WTC11 (cell line): Measurements from ENCODE around the gene CTSE. TPM values are rescaled to one million over a fixed set of nuclear protein-coding genes. Genes with fewer than 3 reads are reported as not detected.

Experiments used
- ATAC-seq: fragments of 200-7000 bp; cut with Tn5 transposase; 2 replicates; pipeline ENCODE4 v1.10.0; 2021; ENCODE audit warnings: mild to moderate bottlenecking, moderate library complexity
- CTCF ChIA-PET: fragments of 300-600 bp; sonication (Branson Sonifier 250); formaldehyde crosslinking; loops from one replicate; lab custom pipeline; 2021; ENCODE audit warnings: antibody characterized with exemption; lab: Charles Lee
- POLR2A ChIA-PET: fragments of 350-600 bp; sonication (Branson Sonifier 250); formaldehyde crosslinking; loops from one replicate; lab custom pipeline; 2021; ENCODE audit warnings: antibody characterized with exemption; lab: Charles Lee
- DNase-seq: peaks from one replicate; pipeline ENCODE4 v3.0.0; 2021; ENCODE audit warnings: low spot score
- H3K27ac Mint-ChIP-seq: 2 replicates; pipeline ENCODE4 v1.8.0; 2021; ENCODE audit warnings: mixed read lengths
- H3K27me3 Mint-ChIP-seq: 2 replicates; pipeline ENCODE4 v1.8.0; 2021; ENCODE audit warnings: low read depth, mild to moderate bottlenecking, moderate library complexity, mixed read lengths
- H3K36me3 Mint-ChIP-seq: 2 replicates; pipeline ENCODE4 v1.8.0; 2021; ENCODE audit warnings: mixed read lengths
- H3K4me1 Mint-ChIP-seq: 2 replicates; pipeline ENCODE4 v1.8.0; 2022; ENCODE audit warnings: mixed read lengths
- H3K4me3 Mint-ChIP-seq: 2 replicates; pipeline ENCODE4 v1.8.0; 2021; ENCODE audit warnings: mild to moderate bottlenecking, moderate library complexity, mixed read lengths
- H3K9me3 Mint-ChIP-seq: 2 replicates; pipeline ENCODE4 v1.8.0; 2021; ENCODE audit warnings: mixed read lengths
- ATF1 ChIP-seq: sonication (generic); formaldehyde crosslinking; IDR thresholded peaks from 2 replicates; pipeline ENCODE4 v1.8.1; 2023; ENCODE audit warnings: mild to moderate bottlenecking, moderate library complexity, missing genetic modification reagents
- CBFB ChIP-seq: sonication (generic); formaldehyde crosslinking; IDR thresholded peaks from 2 replicates; pipeline ENCODE4 v1.8.1; 2022; ENCODE audit warnings: mild to moderate bottlenecking, low read depth, missing genetic modification reagents
- CREM ChIP-seq: sonication (generic); formaldehyde crosslinking; IDR thresholded peaks from 2 replicates; pipeline ENCODE4 v1.8.1; 2022; ENCODE audit warnings: mild to moderate bottlenecking, missing genetic modification reagents, moderate library complexity
- ELF4 ChIP-seq: sonication (generic); formaldehyde crosslinking; IDR thresholded peaks from 2 replicates; pipeline ENCODE4 v1.8.1; 2022; ENCODE audit warnings: low read depth, mild to moderate bottlenecking, moderate library complexity, missing genetic modification reagents
- ESRRA ChIP-seq: sonication (generic); formaldehyde crosslinking; IDR thresholded peaks from 2 replicates; pipeline ENCODE4 v1.8.1; 2022; ENCODE audit warnings: mild to moderate bottlenecking, missing genetic modification reagents, borderline replicate concordance
- FOXP1 ChIP-seq: sonication (generic); formaldehyde crosslinking; IDR thresholded peaks from 2 replicates; pipeline ENCODE4 v1.8.0; 2022; ENCODE audit warnings: missing genetic modification reagents, mild to moderate bottlenecking, moderate library complexity, borderline replicate concordance
- GABPB1 ChIP-seq: sonication (generic); formaldehyde crosslinking; IDR thresholded peaks from 2 replicates; pipeline ENCODE4 v1.8.1; 2023; ENCODE audit warnings: mild to moderate bottlenecking, missing genetic modification reagents
- MYBL2 ChIP-seq: sonication (generic); formaldehyde crosslinking; IDR thresholded peaks from 2 replicates; pipeline ENCODE4 v1.8.1; 2023; ENCODE audit warnings: mild to moderate bottlenecking, moderate library complexity, missing genetic modification reagents
- NR3C1 ChIP-seq: sonication (generic); formaldehyde crosslinking; conservative IDR thresholded peaks from 2 replicates; pipeline ENCODE4 v1.8.1; 2023; ENCODE audit warnings: low read depth, mild to moderate bottlenecking, missing genetic modification reagents
- SOX15 ChIP-seq: fragments of 250-450 bp; sonication (Bioruptor Pico); IDR thresholded peaks from 2 replicates; pipeline ENCODE4 v1.9.0; 2021; ENCODE audit warnings: mild to moderate bottlenecking
- ZBTB21 ChIP-seq: sonication (generic); formaldehyde crosslinking; IDR thresholded peaks from 2 replicates; pipeline ENCODE4 v1.8.1; 2023; ENCODE audit warnings: mild to moderate bottlenecking, missing genetic modification reagents, borderline replicate concordance
- ZNF121 ChIP-seq: sonication (generic); formaldehyde crosslinking; IDR thresholded peaks from 2 replicates; pipeline ENCODE4 v1.8.0; 2023; ENCODE audit warnings: missing genetic modification reagents
- ZNF138 ChIP-seq: sonication (generic); formaldehyde crosslinking; conservative IDR thresholded peaks from 2 replicates; pipeline ENCODE4 v1.8.1; 2022; ENCODE audit warnings: mild to moderate bottlenecking, moderate library complexity, missing genetic modification reagents
- ZNF263 ChIP-seq: sonication (generic); formaldehyde crosslinking; IDR thresholded peaks from 2 replicates; pipeline ENCODE4 v1.8.1; 2022; ENCODE audit warnings: low read depth, mild to moderate bottlenecking, moderate library complexity, missing genetic modification reagents
- ZNF416 ChIP-seq: fragments of 250-450 bp; sonication (Bioruptor Pico); IDR thresholded peaks from 2 replicates; pipeline ENCODE4 v1.9.0; 2021; ENCODE audit warnings: mild to moderate bottlenecking, inconsistent platforms
- total RNA-seq: library from RNA; stranded (reverse); gene quantifications from 3 replicates; pipeline ENCODE4 v1.2.3, GENCODE V29; 2021
- TF ChIP-seq, protein P1 (sequence below): sonication (generic); formaldehyde crosslinking; IDR thresholded peaks from 2 replicates; pipeline ENCODE4 v1.8.1; 2022; ENCODE audit warnings: missing genetic modification reagents, borderline replicate concordance
- TF ChIP-seq, protein P2 (sequence below): fragments of 250-450 bp; sonication (Bioruptor Pico); IDR thresholded peaks from 2 replicates; pipeline ENCODE4 v1.9.0; 2021; ENCODE audit warnings: mild to moderate bottlenecking
- TF ChIP-seq, protein P3 (sequence below): sonication (generic); formaldehyde crosslinking; IDR thresholded peaks from 2 replicates; pipeline ENCODE4 v1.8.0; 2022; ENCODE audit warnings: mild to moderate bottlenecking, missing genetic modification reagents
- TF ChIP-seq, protein P4 (sequence below): sonication (generic); formaldehyde crosslinking; IDR thresholded peaks from 2 replicates; pipeline ENCODE4 v1.8.1; 2023; ENCODE audit warnings: mild to moderate bottlenecking, missing genetic modification reagents
- TF ChIP-seq, protein P5 (sequence below): sonication (generic); formaldehyde crosslinking; conservative IDR thresholded peaks from 2 replicates; pipeline ENCODE4 v1.8.1; 2022; ENCODE audit warnings: mild to moderate bottlenecking, missing genetic modification reagents
- TF ChIP-seq, protein P6 (sequence below): sonication (generic); formaldehyde crosslinking; IDR thresholded peaks from 2 replicates; pipeline ENCODE4 v1.8.0; 2022; ENCODE audit warnings: missing genetic modification reagents

Gene CTSE
- total RNA-seq, 1 experiment from 2014 or later = 0.17 TPM

DNA sequence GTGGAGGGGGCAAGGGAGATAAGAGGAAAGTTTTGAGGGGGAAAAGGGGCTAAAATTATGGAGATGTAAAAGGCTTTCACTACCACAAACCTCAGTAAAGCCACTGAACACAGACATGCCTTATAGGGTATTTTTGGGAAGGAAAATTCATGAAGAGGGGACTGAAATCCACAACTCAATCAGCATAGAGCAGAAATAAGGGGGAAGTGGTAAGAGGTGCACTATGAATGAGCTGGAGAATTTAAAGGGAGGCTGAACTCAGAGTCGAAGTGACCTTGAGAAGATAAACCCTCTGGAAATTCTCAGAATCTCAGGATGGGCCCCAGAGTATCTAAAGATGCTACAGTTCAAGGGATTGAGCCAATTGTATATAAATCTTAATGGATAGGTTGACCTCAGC lies 44.6 kb upstream of the CTSE start:
- CTCF ChIA-PET = interaction anchor here (1.4 kb wide), 1 partner anchor 38 kb away, joined by 5 read pairs; no protein-coding TSS in a partner anchor
- no peak overlapping the region for H3K27ac Mint-ChIP-seq
- no peak for TF ChIP-seq ZNF121 (CRISPR knock-in tag)
- TF ChIP-seq ATF1 (CRISPR knock-in tag) = no peak
- no peak for TF ChIP-seq MYBL2 (CRISPR knock-in tag)
- TF ChIP-seq FOXP1 (CRISPR knock-in tag) = no peak
- no peak for TF ChIP-seq ZBTB21 (CRISPR knock-in tag)
- no peak for TF ChIP-seq GABPB1
- TF ChIP-seq, protein P1, sequence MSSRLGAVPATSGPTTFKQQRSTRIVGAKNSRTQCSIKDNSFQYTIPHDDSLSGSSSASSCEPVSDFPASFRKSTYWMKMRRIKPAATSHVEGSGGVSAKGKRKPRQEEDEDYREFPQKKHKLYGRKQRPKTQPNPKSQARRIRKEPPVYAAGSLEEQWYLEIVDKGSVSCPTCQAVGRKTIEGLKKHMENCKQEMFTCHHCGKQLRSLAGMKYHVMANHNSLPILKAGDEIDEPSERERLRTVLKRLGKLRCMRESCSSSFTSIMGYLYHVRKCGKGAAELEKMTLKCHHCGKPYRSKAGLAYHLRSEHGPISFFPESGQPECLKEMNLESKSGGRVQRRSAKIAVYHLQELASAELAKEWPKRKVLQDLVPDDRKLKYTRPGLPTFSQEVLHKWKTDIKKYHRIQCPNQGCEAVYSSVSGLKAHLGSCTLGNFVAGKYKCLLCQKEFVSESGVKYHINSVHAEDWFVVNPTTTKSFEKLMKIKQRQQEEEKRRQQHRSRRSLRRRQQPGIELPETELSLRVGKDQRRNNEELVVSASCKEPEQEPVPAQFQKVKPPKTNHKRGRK (CRISPR knock-in tag) = no peak
- TF ChIP-seq, protein P2, sequence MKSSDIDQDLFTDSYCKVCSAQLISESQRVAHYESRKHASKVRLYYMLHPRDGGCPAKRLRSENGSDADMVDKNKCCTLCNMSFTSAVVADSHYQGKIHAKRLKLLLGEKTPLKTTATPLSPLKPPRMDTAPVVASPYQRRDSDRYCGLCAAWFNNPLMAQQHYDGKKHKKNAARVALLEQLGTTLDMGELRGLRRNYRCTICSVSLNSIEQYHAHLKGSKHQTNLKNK (CRISPR knock-in tag) = no peak
- TF ChIP-seq, protein P3, sequence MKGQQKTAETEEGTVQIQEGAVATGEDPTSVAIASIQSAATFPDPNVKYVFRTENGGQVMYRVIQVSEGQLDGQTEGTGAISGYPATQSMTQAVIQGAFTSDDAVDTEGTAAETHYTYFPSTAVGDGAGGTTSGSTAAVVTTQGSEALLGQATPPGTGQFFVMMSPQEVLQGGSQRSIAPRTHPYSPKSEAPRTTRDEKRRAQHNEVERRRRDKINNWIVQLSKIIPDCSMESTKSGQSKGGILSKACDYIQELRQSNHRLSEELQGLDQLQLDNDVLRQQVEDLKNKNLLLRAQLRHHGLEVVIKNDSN (CRISPR knock-in tag) = no peak
- TF ChIP-seq NR3C1 (CRISPR knock-in tag) = no peak
- no peak for TF ChIP-seq ESRRA (CRISPR knock-in tag)
- TF ChIP-seq CBFB (CRISPR knock-in tag) = no peak
- no peak for TF ChIP-seq ZNF416
- TF ChIP-seq, protein P4, sequence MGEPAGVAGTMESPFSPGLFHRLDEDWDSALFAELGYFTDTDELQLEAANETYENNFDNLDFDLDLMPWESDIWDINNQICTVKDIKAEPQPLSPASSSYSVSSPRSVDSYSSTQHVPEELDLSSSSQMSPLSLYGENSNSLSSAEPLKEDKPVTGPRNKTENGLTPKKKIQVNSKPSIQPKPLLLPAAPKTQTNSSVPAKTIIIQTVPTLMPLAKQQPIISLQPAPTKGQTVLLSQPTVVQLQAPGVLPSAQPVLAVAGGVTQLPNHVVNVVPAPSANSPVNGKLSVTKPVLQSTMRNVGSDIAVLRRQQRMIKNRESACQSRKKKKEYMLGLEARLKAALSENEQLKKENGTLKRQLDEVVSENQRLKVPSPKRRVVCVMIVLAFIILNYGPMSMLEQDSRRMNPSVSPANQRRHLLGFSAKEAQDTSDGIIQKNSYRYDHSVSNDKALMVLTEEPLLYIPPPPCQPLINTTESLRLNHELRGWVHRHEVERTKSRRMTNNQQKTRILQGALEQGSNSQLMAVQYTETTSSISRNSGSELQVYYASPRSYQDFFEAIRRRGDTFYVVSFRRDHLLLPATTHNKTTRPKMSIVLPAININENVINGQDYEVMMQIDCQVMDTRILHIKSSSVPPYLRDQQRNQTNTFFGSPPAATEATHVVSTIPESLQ (CRISPR knock-in tag) = no peak
- no peak for TF ChIP-seq ZNF138 (CRISPR knock-in tag)
- no peak for TF ChIP-seq ELF4
- TF ChIP-seq, protein P5, sequence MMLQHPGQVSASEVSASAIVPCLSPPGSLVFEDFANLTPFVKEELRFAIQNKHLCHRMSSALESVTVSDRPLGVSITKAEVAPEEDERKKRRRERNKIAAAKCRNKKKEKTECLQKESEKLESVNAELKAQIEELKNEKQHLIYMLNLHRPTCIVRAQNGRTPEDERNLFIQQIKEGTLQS (CRISPR knock-in tag) = no peak
- no peak for TF ChIP-seq CREM
- TF ChIP-seq, all 79 proteins: peak for 0
- no peak for ATAC-seq
- H3K36me3 Mint-ChIP-seq = no peaks in the 10 kb centered on the region
- no peaks in the 10 kb centered on the region for H3K27me3 Mint-ChIP-seq
- H3K9me3 Mint-ChIP-seq = no peaks in the 10 kb centered on the region; the same call in 1 of the 2 replicates
- H3K4me3 Mint-ChIP-seq = no peak overlapping the region
- DNase-seq = no peak
- H3K4me1 Mint-ChIP-seq = peaks cover 5% of the 10 kb centered on the region
- POLR2A ChIA-PET = no interaction called here

DNA sequence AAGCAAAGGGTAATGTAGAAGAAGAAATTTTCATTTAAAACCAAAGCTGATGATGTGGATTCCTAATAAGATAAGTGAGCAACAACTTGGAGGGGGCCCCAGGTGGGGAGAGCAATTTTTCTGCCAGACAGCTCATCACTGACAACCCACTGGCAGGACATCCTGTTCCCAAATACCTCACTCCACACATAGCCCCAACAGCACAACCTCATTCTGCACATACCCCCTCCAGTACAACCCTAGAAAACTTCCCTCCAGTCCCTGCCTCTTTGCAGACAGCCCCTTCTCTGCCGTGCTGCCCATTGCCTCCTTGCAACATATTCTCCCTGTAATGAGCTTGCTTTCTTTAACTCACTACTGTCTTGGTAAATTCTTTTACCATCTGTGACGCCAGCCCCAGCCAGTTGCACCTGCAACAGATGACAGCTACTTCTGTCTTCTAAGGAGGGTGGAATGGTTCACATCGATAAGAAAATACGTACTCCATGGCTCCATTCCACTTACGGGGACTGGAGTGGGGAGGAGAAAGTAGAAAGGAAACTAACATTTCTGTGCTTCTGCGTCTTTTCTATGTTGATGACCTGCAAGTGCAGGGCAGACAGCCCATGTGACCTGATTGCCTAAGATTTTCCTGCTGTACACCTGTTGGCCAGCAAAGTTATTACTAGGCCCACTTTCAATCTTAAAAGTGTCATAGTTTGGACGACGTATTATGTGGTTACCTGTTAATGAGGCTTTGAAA lies 44.0 kb upstream of the CTSE start:
- peaks cover 5% of the 10 kb centered on the region for H3K9me3 Mint-ChIP-seq
- CTCF ChIA-PET = interaction anchor here (1.0 to 1.4 kb wide), 2 partner anchors 37 to 90 kb away, joined by 5 read pairs; no protein-coding TSS in a partner anchor

More for the DNA sequence above, 44.0 kb upstream of the CTSE start:
- H3K4me3 Mint-ChIP-seq = no peak overlapping the region
- 0 out of 2 replicates have a peak, but pooled peaks cover under 1% of the 10 kb centered on the region for H3K27me3 Mint-ChIP-seq
- ATAC-seq (no peak), DNase-seq (no peak)
- H3K36me3 Mint-ChIP-seq = peaks cover 5% of the 10 kb centered on the region
- H3K4me1 Mint-ChIP-seq = peaks cover 5% of the 10 kb centered on the region
- POLR2A ChIA-PET = no interaction called here
- TF ChIP-seq ZNF263 (no peak), CBFB (CRISPR knock-in tag) (no peak), SOX15 (CRISPR knock-in tag) (no peak)
- TF ChIP-seq, protein P6, sequence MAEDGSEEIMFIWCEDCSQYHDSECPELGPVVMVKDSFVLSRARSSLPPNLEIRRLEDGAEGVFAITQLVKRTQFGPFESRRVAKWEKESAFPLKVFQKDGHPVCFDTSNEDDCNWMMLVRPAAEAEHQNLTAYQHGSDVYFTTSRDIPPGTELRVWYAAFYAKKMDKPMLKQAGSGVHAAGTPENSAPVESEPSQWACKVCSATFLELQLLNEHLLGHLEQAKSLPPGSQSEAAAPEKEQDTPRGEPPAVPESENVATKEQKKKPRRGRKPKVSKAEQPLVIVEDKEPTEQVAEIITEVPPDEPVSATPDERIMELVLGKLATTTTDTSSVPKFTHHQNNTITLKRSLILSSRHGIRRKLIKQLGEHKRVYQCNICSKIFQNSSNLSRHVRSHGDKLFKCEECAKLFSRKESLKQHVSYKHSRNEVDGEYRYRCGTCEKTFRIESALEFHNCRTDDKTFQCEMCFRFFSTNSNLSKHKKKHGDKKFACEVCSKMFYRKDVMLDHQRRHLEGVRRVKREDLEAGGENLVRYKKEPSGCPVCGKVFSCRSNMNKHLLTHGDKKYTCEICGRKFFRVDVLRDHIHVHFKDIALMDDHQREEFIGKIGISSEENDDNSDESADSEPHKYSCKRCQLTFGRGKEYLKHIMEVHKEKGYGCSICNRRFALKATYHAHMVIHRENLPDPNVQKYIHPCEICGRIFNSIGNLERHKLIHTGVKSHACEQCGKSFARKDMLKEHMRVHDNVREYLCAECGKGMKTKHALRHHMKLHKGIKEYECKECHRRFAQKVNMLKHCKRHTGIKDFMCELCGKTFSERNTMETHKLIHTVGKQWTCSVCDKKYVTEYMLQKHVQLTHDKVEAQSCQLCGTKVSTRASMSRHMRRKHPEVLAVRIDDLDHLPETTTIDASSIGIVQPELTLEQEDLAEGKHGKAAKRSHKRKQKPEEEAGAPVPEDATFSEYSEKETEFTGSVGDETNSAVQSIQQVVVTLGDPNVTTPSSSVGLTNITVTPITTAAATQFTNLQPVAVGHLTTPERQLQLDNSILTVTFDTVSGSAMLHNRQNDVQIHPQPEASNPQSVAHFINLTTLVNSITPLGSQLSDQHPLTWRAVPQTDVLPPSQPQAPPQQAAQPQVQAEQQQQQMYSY (CRISPR knock-in tag) = no peak
- H3K27ac Mint-ChIP-seq = no peak overlapping the region
